GM12892 (cell line): ENCODE results near the gene RNF40.

Experiments used
- POLR2A ChIP-seq: IDR thresholded peaks from 2 replicates; pipeline ENCODE4 v1.6.1; 2011; ENCODE audit warnings: low read depth, low read length, control low read depth
- POLR2AphosphoS5 ChIP-seq: IDR thresholded peaks from 2 replicates; pipeline ENCODE4 v1.6.1; 2011; ENCODE audit warnings: low read depth, low read length, control low read depth

DNA sequence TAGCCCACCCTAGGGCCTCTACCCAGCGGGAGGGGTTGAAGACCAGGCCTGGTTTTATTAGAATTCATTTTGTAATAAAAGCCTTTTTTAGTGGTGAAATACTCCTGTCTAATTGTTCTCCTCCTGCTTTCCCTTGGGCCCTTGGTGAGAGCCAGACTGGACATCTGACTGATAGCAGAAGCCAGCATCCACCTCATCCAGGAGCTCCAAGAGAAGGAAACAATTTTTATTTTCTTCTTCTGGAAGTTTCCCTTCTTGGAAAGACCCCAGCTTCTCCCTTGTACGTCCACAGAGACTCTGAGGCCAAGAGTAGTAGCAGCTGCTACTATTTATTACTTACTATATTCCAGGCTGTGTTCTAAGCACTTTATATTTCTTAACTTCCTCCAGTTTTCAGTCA lies 17.9 kb upstream of the RNF40 start:
- TF ChIP-seq POLR2A = no peak
- no peak for TF ChIP-seq POLR2AphosphoS5
